Left renal cortex interstitium (tissue), 4 donors: ENCODE results near the gene ATP4B. TPM values are rescaled to one million over a fixed set of nuclear protein-coding genes. Genes with fewer than 3 reads are reported as not detected.
"Not testable (repeated sequence)": the region's sequence is repeated elsewhere in the genome, so short reads cannot be mapped to it uniquely, and the experiment has no call there.

Source experiments
- DNase-seq, 4 donors: peaks; one replicate each; pipeline ENCODE4 v3.0.0-alpha.2; 2013; ENCODE audit warnings: low read depth in 4 of 4, low spot score in 2 of 4, missing footprints in 1 of 4
- polyA plus RNA-seq, 4 donors: library from polyadenylated mRNA; unstranded; fragments of 120-200 nt; gene quantifications; one replicate each; pipeline ENCODE4 v1.2.1, GENCODE V29; 2013; ENCODE audit not compliant: insufficient read length in 4 of 4

Gene ATP4B
- polyA plus RNA-seq, 4 donors = 0.36 to 0.82 (median 0.42) TPM

- no peak for DNase-seq
These were observed 30.9 kb downstream of the ATP4B start for GRCh38 chr13:113627136-113627535.

GRCh38 chr13:113625965-113626721 is 31.9 kb downstream of the ATP4B start:
- no peak for DNase-seq

DNA sequence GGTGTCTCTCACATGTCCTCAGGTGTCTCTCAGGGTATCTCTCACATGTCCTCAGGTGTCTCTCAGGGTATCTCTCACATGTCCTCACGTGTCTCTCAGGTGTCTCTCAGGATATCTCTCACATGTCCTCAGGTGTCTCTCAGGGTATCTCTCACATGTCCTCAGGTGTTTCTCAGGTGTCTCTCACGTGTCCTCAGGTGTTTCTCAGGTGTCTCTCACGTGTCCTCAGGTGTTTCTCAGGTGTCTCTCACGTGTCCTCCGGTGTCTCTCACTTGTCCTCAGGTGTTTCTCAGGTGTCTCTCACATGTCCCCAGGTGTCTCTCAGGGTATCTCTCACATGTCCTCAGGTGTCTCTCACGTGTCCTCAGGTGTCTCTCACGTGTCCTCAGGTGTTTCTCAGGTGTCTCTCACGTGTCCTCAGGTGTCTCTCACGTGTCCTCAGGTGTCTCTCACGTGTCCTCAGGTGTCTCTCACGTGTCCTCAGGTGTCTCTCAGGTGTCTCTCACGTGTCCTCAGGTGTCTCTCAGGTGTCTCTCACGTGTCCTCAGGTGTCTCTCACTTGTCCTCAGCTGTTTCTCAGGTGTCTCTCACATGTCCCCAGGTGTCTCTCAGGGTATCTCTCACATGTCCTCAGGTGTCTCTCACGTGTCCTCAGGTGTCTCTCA is 33.2 kb downstream of the ATP4B start:
- DNase-seq = not testable (repeated sequence)

- no peak for DNase-seq
These were observed 33.8 kb downstream of the ATP4B start for GRCh38 chr13:113624235-113624587.

- DNase-seq = no peak
These were observed 34.3 kb downstream of the ATP4B start for GRCh38 chr13:113623491-113624234.

GRCh38 chr13:113622791-113623490 is 35.1 kb downstream of the ATP4B start:
- DNase-seq = no peak

DNA sequence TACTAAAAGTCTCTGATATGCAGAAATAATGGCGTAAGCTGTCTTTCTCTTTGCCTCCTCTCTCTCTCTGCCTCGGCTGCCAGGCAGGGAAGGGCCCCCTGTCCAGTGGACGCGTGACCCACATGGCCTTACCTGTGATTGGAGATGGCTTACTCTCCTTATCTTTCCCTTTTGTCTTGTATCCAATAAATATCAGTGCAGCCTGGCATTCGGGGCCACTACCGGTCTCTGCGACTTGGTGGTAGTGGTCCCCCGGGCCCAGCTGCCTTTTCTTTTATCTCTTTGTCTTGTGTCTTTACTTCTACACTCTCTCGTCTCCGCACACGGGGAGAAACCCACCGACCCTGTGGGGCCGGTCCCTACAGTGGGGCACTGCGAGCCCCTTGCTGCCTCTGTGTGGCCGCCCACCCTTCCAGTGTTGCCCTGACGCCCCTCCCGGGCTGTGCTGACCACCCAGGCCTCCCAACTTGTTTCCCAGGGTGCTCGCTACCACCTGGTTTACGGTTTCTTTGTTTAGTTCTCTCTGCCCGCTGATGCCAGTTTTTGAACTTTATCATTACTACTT is 35.9 kb downstream of the ATP4B start:
- not testable (repeated sequence) for DNase-seq

GRCh38 chr13:113621498-113621897 is 36.5 kb downstream of the ATP4B start:
- DNase-seq = not testable (repeated sequence)

DNA sequence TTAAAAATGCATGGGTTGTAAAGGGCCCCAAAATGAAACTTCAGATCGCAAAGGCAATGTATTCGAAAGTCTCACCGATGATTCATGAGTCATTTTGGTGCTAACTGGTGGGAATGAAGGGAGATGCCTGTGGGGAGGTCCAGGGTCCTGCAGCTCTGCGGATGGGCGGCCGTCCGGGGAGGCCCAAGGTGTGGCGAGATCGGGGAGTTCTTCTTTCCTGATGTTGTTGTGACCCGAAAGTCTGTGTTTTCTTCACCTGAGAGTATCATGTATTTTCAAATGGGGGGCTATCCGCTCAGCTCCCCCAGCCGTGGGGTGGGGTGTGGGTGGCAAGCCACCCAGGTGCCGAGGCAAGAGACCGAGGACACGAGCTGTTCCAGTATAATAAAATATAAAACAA is 37.0 kb downstream of the ATP4B start:
- DNase-seq = no peak

DNA sequence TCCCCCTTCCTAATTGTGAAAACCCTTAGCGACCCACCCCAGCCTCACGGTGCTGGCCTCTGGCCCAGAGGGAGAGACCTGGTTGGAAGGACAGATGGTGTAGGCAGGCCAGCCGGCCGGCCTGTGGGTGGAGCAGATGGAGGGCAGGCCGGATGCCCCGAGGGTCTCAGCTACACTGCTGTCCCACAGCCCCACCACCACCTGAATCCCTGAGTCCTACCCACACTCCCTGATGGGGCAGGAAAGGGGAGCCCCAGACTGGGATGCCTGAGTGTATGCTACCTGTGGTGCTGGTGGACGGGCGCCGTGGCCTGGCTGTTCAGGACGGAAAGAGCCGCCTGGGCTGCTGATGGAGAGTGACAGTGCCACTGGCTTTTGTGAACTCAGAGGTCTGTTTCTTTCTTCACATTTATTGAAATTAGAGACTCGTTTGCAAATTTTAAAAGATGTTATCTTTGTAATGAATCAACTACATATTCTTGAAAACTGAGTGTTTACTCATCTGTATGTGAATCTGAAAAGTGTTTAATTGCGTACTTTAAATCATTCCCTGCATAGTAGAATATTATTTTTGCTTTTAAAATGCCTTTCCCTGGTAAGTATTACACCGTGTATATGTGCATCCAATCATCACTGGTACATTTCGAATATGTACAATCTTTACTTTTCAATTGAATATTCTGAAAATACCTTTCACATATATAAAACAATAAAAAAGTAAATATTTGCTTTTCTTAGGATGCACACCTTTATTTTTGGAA is 37.8 kb downstream of the ATP4B start:
- no peak for DNase-seq

DNA sequence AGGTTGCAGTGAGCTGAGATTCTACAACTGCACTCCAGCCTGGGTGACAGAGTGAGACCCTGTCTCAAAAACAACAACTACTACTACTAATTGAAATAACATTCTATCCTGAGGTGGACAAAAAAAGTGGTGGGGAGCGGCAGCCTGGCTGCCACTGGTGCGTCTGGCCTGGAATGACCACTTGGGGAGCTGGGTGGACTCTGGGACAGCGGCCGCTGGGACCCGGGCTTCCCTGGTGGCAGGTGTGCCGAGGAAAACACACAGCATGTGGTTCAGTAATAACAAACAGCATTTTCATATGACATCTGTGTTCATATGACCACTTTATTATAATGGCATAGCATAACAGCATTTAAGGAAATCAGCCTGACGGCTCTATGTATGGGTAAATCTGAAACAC is 39.5 kb downstream of the ATP4B start:
- DNase-seq = no peak

- no peak for DNase-seq
These were observed 40.0 kb downstream of the ATP4B start for GRCh38 chr13:113617961-113618360.

- peak; percentile 62 to 80 (median 66) for DNase-seq
These were observed 40.8 kb downstream of the ATP4B start for GRCh38 chr13:113616991-113617749.

DNA sequence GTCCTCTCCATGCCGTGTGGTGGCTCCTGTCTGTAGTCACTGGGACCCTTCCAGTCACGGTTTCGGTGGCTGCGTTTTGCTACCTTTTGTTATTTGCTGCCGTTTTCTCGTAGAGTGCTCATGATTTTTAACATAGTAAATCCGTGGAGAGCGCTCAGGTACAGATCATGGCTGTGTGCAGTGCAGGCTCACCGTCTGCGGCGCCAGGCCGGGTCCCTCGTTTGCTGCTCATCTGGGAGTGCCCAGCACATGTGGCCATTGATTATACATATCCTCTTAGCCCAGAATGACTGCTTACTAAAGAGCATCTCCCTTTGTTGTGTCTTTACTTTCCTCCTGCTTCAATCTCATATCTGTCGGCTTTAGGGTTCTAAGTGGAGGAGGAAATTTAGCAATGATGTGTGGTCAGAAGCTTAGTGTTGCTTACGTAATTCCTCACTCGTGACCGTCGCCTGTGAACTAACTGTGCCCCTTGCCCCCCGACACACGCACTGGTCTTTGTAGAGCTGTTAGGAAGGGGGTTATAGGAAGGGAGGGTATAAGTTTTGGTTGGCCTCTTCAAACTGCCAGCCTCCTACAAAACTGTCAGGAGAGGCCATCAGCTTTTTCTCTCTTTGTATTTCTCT is 41.6 kb downstream of the ATP4B start:
- DNase-seq = no peak

DNA sequence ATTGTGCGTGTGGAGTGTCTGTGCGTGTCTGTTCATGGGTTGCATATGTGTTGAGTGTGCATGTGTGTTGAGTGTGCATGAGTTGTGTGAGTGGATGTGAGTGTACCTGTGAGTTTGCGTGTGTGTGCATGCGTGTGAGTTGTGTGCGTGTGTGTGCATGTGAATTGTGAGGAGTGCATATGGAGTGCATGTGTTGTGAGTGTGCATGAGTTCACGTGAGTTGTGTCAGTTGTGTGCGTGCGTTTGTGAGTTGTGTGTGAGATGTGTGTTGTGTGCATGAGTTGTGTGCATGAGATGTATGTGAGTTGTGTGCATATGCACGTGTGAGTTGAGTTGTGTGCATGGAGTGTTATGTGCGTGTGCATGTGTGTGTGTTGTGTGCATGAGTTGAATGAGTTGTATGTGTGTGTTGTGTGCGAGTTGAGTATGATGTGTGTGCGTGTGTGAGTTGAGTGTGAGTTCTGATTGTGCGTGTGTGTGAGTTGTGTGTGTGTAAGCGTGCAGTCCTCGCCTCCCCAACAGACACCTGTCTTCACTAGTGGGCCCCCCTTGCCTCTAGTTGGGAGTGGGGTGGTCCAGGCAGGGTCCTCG is 44.1 kb downstream of the ATP4B start:
- DNase-seq = no peak

GRCh38 chr13:113612607-113613006 is 45.4 kb downstream of the ATP4B start:
- no peak for DNase-seq

- DNase-seq = no peak
These were observed 46.0 kb downstream of the ATP4B start for GRCh38 chr13:113611996-113612395.

DNA sequence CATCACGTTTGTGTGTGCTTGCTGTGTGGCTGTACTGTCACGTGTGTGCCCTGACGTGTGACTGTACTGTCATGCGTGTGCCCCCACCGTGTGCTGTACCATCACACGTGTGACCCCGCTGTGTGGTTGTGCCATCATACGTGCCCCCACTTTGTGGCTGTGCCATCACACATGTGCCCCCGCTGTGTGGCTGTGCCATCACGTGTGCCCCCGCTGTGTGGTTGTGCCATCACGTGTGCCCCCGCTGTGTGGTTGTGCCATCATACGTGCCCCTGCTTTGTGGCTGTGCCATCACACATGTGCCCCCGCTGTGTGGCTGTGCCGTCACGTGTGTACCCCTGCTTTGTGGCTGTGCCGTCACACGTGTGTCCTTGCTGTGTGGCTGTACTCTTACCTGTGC is 47.7 kb downstream of the ATP4B start:
- no peak for DNase-seq
